HG03460 (cell line): Measurements from ENCODE around the gene ZNF544.
"Not testable (repeated sequence)": the region's sequence is repeated elsewhere in the genome, so short reads cannot be mapped to it uniquely, and the experiment has no call there.

ENCODE experiments used
- ATAC-seq: cut with Tn5 transposase; IDR thresholded peaks from one replicate; pipeline ENCODE4 v1.9.1; 2021; ENCODE audit not compliant: unreplicated experiment

ZNF544 gene

GRCh38 chr19:58304748-58305064 is 76.0 kb downstream of the ZNF544 start:
- ATAC-seq = peak; percentile 7

- peak; percentile 90 for ATAC-seq
Observed at GRCh38 chr19:58305065-58305931, 76.6 kb downstream of the ZNF544 start, which contains the start of gene ERVK3-1. ERVK3-1 (plus strand) TSS chr19:58305377; CDS start chr19:58312169, 6,792 bp downstream.

- no peak for ATAC-seq
Observed at GRCh38 chr19:58305932-58306323, 77.2 kb downstream of the ZNF544 start.

GRCh38 chr19:58307736-58308135 is 79.0 kb downstream of the ZNF544 start:
- ATAC-seq = no peak

GRCh38 chr19:58310685-58311084 is 82.0 kb downstream of the ZNF544 start:
- not testable (repeated sequence) for ATAC-seq

- ATAC-seq = no peak
Observed at GRCh38 chr19:58311345-58311865, 82.7 kb downstream of the ZNF544 start.
